ENCODE data around the gene B3GNT3. TPM values are rescaled to one million over a fixed set of nuclear protein-coding genes. Genes with fewer than 3 reads are reported as not detected.

Gene B3GNT3
- total and polyA plus RNA-seq, 2 of the 13 experiments (the other 11 are each of a cell fraction or from before 2014, with no cell fraction given), result 0.86 to 4.0 TPM

- Histone ChIP-seq H3K4me1 (ENCODE audit: insufficient read depth, low read length) (peaks cover 28% of the 10 kb centered on the region), H3K4me3 (replicated peaks in 1 of 3; ENCODE audit: insufficient read depth in 1 of 3, low read depth in 2 of 3, low read length in 3 of 3) (no peak overlapping the region), H3K9ac (ENCODE audit: insufficient read depth, low read depth, low read length) (no peak overlapping the region), H2AFZ (ENCODE audit: low read length) (no peak overlapping the region), H3K36me3 (replicated peaks in 1 of 2; ENCODE audit: control insufficient read depth in 1 of 2, insufficient read depth in 2 of 2, low read length in 2 of 2) (no peaks in the 10 kb centered on the region), H3K27me3 (ENCODE audit: control insufficient read depth in 1 of 2, insufficient read depth in 2 of 2, low read length in 2 of 2) (no peaks in the 10 kb centered on the region), H4K20me1 (ENCODE audit: insufficient read depth, low read length) (no peaks in the 10 kb centered on the region), H3K79me2 (ENCODE audit: insufficient read depth, low read length) (no peaks in the 10 kb centered on the region), H3K27ac (ENCODE audit: extremely low read length, insufficient read depth, low read length) (no peak overlapping the region), H3K9me3 (ENCODE audit: low read length) (no peaks in the 10 kb centered on the region), H3K4me2 (ENCODE audit: low read depth, low read length) (no peak overlapping the region)
- no TSS peak for BruUV-seq (replicated peaks)
- intact Hi-C loops (cut with micrococcal nuclease; ENCODE audit: unreplicated experiment) (loop anchor here (2.0 kb wide), 1 partner anchor 63 kb away; no protein-coding TSS in a partner anchor), in situ Hi-C loops (cut with HindIII; ENCODE audit: extremely low pct_ligation_motif_present, low pct_unique_long_range_greater_than_20kb) (no loop called here)
- WGBS (ENCODE audit: low lambda C conversion rate), result 82% methylated on average over 1 of the region's 1 CpG
- ATAC-seq, result no peak
- POLR2A ChIA-PET, result interaction anchor here (2.0 to 2.4 kb wide), 2 partner anchors 80 to 92 kb away, joined by 9 to 18 read pairs; partner anchors contain the start of genes JAK3 and RPL18A
- no peak for FAIRE-seq
- TF ChIP-seq NFKB2 (CRISPR knock-in tag; IDR thresholded peaks at IDR 0.05; ENCODE audit: borderline replicate concordance) (no peak), NCOA2 (CRISPR knock-in tag; IDR thresholded peaks at IDR 0.05) (no peak), YEATS2 (CRISPR knock-in tag; IDR thresholded peaks at IDR 0.05; ENCODE audit: borderline replicate concordance) (no peak), ZNF557 (CRISPR knock-in tag; IDR thresholded peaks at IDR 0.05) (no peak), ZNF790 (CRISPR knock-in tag; IDR thresholded peaks at IDR 0.05; ENCODE audit: borderline replicate concordance) (no peak), U2AF1 (optimal IDR thresholded peaks at IDR 0.05; ENCODE audit: low read depth, low read length) (no peak)
- CTCF ChIA-PET (ENCODE audit: low intra/inter-chr PET ratio, low total read pairs), result no interaction called here
- no peak for DNase-seq (ENCODE audit: low spot score)
Measured at GRCh38 chr19:17767559-17767958, 27.4 kb upstream of the B3GNT3 start.

DNA sequence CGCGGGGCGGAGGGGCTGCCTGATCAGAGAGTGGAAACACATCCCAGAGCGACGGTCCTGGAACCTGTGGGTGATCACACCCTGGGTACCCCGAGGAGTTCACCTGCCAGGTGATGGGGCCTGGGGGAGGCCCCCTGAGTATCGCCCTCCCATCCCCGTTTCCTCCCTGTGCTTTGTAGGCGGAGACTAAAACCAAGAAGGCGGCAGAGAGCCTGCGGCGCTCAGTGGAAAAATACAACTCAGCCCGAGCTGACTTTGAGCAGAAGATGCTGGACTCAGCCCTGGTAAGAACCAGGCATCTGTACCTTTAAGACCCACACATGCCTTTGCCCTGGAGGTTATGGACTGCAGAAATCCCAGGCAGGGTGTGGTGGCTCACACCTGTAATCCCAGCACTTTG lies 24.3 kb upstream of the B3GNT3 start:
- in situ Hi-C loops (cut with HindIII; ENCODE audit: extremely low pct_ligation_motif_present, low pct_unique_long_range_greater_than_20kb), result loop anchor here (5.0 kb wide), 1 partner anchor 63 kb away; no protein-coding TSS in a partner anchor
- Histone ChIP-seq H3K9ac (ENCODE audit: insufficient read depth, low read depth, low read length) (no peak overlapping the region), H4K20me1 (ENCODE audit: insufficient read depth, low read length) (no peaks in the 10 kb centered on the region), H3K36me3 (replicated peaks in 1 of 2; ENCODE audit: control insufficient read depth in 1 of 2, insufficient read depth in 2 of 2, low read length in 2 of 2) (no peaks in the 10 kb centered on the region), H3K9me3 (ENCODE audit: low read length) (no peaks in the 10 kb centered on the region), H3K27me3 (ENCODE audit: control insufficient read depth in 1 of 2, insufficient read depth in 2 of 2, low read length in 2 of 2) (no peaks in the 10 kb centered on the region), H3K27ac (ENCODE audit: extremely low read length, insufficient read depth, low read length) (no peak overlapping the region), H2AFZ (ENCODE audit: low read length) (no peak overlapping the region), H3K4me1 (ENCODE audit: insufficient read depth, low read length) (peaks cover 17% of the 10 kb centered on the region), H3K4me3 (replicated peaks in 1 of 3; ENCODE audit: insufficient read depth in 1 of 3, low read depth in 2 of 3, low read length in 3 of 3) (no peak overlapping the region), H3K4me2 (ENCODE audit: low read depth, low read length) (no peak overlapping the region), H3K79me2 (ENCODE audit: insufficient read depth, low read length) (no peaks in the 10 kb centered on the region)
- intact Hi-C loops (cut with micrococcal nuclease; ENCODE audit: unreplicated experiment), result no loop called here
- FAIRE-seq, result no peak
- no peak for DNase-seq (ENCODE audit: low spot score)
- ChIA-PET POLR2A (no interaction called here), CTCF (ENCODE audit: low intra/inter-chr PET ratio, low total read pairs) (no interaction called here)
- ATAC-seq, result no peak
- WGBS (ENCODE audit: low lambda C conversion rate), result 95% methylated on average over 13 of the region's 13 CpGs
- no TSS peak for BruUV-seq (replicated peaks)
- TF ChIP-seq FOXA3 (CRISPR knock-in tag; IDR thresholded peaks at IDR 0.05) (no peak), ZNF558 (CRISPR knock-in tag; IDR thresholded peaks at IDR 0.05; ENCODE audit: borderline replicate concordance) (no peak), ZSCAN29 (CRISPR knock-in tag; conservative IDR thresholded peaks at IDR 0.05) (no peak), ATF4 (CRISPR knock-in tag; IDR thresholded peaks at IDR 0.05) (no peak), RFX5 (IDR thresholded peaks at IDR 0.05; ENCODE audit: low read depth, low read length) (no peak), RXRA (CRISPR knock-in tag; IDR thresholded peaks at IDR 0.05) (no peak), MED1 (CRISPR knock-in tag; IDR thresholded peaks at IDR 0.05) (no peak), BORCS8-MEF2B (CRISPR knock-in tag; IDR thresholded peaks at IDR 0.05) (no peak), NR3C1 (CRISPR knock-in tag; IDR thresholded peaks at IDR 0.05) (no peak), ZNF670 (CRISPR knock-in tag; IDR thresholded peaks at IDR 0.05; ENCODE audit: borderline replicate concordance) (no peak), TOE1 (CRISPR knock-in tag; IDR thresholded peaks at IDR 0.05) (no peak), ZMYM2 (CRISPR knock-in tag; IDR thresholded peaks at IDR 0.05) (no peak)

Measured in HepG2 (cell line).